Neural progenitor cell (in vitro differentiated cells): ENCODE results near the gene CAMLG.

Experiments used
- CTCF ChIP-seq: fragments of 200-600 bp; sonication (generic); IDR thresholded peaks from 2 replicates; pipeline ENCODE4 v1.5.1; 2017; ENCODE audit warnings: antibody characterized with exemption, mild to moderate bottlenecking
- EZH2 ChIP-seq: fragments of 200-600 bp; sonication (generic); IDR thresholded peaks from 2 replicates; pipeline ENCODE4 v1.6.1; 2017; ENCODE audit warnings: antibody characterized with exemption, mild to moderate bottlenecking, moderate library complexity
- EZH2phosphoT487 ChIP-seq: fragments of 200-600 bp; sonication (generic); IDR thresholded peaks from 2 replicates; pipeline ENCODE4 v1.6.1; 2017; ENCODE audit warnings: antibody characterized with exemption

GRCh38 chr5:134735243-134735642 lies 3.1 kb upstream of the CAMLG start:
- TF ChIP-seq CTCF (no peak), EZH2 (no peak), EZH2phosphoT487 (no peak)
